ENCODE measurements around the gene SSBP3. TPM values are rescaled to one million over a fixed set of nuclear protein-coding genes. Genes with fewer than 3 reads are reported as not detected.

SSBP3 gene
- total RNA-seq, 1 experiment from 2014 or later = 37.5 TPM

DNA sequence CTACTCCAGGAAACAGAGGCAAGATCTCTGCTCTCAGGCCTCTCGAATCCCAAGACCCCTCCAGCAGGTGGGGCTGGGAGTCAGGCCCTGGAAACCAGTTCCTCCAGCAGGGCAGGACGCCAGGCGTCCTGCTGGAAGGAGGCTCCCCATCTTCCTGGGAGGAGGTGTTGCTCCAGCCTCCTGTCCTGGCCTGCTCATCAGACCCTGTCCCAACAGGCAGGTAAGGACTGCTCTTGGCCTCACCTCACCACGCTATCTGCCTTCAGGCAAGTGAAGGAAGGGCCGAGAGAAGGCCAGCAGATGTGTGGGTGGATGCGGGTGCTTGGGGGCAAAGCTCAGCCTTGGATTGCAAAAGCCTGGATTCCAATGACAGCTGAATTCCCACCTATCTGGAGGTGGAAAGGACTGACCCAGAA lies 82.9 kb downstream of the SSBP3 start:
- BruUV-seq (replicated peaks) = no TSS peak
- no peaks in the 10 kb centered on the region for H4K20me1 ChIP-seq (ENCODE audit: insufficient read depth)
- H3K9ac ChIP-seq (ENCODE audit: low read length) = no peak overlapping the region
- no peaks in the 10 kb centered on the region for H3K79me2 ChIP-seq (ENCODE audit: insufficient read depth, low read length)
- no peak overlapping the region for H3K4me3 ChIP-seq (replicated peaks in 1 of 2; ENCODE audit: low read depth in 1 of 2, low read length in 2 of 2)
- peak; percentile 46; the same call in 1 of the 2 replicates for ATAC-seq
- H3K4me1 ChIP-seq (ENCODE audit: control insufficient read depth in 1 of 2, insufficient read depth in 2 of 2, low read length in 2 of 2) = peaks cover 0 to 3% of the 10 kb centered on the region in 2 experiments; a peak in 1 of 4 replicates
- H3K9me2 ChIP-seq (ENCODE audit: insufficient read depth) = no peaks in the 10 kb centered on the region
- no peak overlapping the region for H3K27ac ChIP-seq (ENCODE audit: low read depth, low read length)
- H3K27me3 ChIP-seq (ENCODE audit: insufficient read depth, low read length) = no peaks in the 10 kb centered on the region
- TF ChIP-seq, protein P1, sequence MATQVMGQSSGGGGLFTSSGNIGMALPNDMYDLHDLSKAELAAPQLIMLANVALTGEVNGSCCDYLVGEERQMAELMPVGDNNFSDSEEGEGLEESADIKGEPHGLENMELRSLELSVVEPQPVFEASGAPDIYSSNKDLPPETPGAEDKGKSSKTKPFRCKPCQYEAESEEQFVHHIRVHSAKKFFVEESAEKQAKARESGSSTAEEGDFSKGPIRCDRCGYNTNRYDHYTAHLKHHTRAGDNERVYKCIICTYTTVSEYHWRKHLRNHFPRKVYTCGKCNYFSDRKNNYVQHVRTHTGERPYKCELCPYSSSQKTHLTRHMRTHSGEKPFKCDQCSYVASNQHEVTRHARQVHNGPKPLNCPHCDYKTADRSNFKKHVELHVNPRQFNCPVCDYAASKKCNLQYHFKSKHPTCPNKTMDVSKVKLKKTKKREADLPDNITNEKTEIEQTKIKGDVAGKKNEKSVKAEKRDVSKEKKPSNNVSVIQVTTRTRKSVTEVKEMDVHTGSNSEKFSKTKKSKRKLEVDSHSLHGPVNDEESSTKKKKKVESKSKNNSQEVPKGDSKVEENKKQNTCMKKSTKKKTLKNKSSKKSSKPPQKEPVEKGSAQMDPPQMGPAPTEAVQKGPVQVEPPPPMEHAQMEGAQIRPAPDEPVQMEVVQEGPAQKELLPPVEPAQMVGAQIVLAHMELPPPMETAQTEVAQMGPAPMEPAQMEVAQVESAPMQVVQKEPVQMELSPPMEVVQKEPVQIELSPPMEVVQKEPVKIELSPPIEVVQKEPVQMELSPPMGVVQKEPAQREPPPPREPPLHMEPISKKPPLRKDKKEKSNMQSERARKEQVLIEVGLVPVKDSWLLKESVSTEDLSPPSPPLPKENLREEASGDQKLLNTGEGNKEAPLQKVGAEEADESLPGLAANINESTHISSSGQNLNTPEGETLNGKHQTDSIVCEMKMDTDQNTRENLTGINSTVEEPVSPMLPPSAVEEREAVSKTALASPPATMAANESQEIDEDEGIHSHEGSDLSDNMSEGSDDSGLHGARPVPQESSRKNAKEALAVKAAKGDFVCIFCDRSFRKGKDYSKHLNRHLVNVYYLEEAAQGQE (IDR thresholded peaks at IDR 0.05; ENCODE audit: low read depth) = no peak
- no peak for TF ChIP-seq EZH2 (IDR thresholded peaks at IDR 0.05)
- TF ChIP-seq ZNF274 (IDR thresholded peaks at IDR 0.05; ENCODE audit: low read depth, low read length) = no peak
- TF ChIP-seq POLR2A (IDR thresholded peaks at IDR 0.05; ENCODE audit: borderline replicate concordance, extremely low read depth, insufficient read depth, insufficient read length) = no peak
- no peak for TF ChIP-seq EGR1 (IDR thresholded peaks at IDR 0.05; ENCODE audit: low read depth)
- no peak; the same call in none of the 2 replicates for TF ChIP-seq RAD21 (IDR thresholded peaks at IDR 0.05; ENCODE audit: low read depth)
- TF ChIP-seq CBX3 (IDR thresholded peaks at IDR 0.05; ENCODE audit: low read depth) = no peak
- TF ChIP-seq FOSL1 (IDR thresholded peaks at IDR 0.05; ENCODE audit: low read depth) = no peak
- TF ChIP-seq SIN3A (IDR thresholded peaks at IDR 0.05; ENCODE audit: low read depth) = no peak
- TF ChIP-seq, protein P2, sequence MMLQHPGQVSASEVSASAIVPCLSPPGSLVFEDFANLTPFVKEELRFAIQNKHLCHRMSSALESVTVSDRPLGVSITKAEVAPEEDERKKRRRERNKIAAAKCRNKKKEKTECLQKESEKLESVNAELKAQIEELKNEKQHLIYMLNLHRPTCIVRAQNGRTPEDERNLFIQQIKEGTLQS (IDR thresholded peaks at IDR 0.05) = no peak
- TF ChIP-seq CEBPB (IDR thresholded peaks at IDR 0.05; ENCODE audit: low read depth) = no peak
- H3K9me3 ChIP-seq (ENCODE audit: control insufficient read depth in 1 of 2, insufficient read depth in 1 of 2, low read depth in 1 of 2, low read length in 2 of 2) = no peaks in the 10 kb centered on the region
- H3K36me3 ChIP-seq (ENCODE audit: control insufficient read depth in 1 of 2, insufficient read depth in 2 of 2, low read length in 2 of 2) = no peaks in the 10 kb centered on the region
- ChIA-PET POLR2A (no interaction called here), RAD21 (ENCODE audit: low non-redundant PET in 1 of 2, low total read pairs in 2 of 2, uncharacterized antibody in 2 of 2, unreplicated experiment in 2 of 2) (no interaction called here), CTCF (no interaction called here)
- no peak overlapping the region for H3K4me2 ChIP-seq (ENCODE audit: low read length)
- no peak for DNase-seq (ENCODE audit: low read depth, low spot score)
- H2AFZ ChIP-seq (ENCODE audit: low read depth, low read length, poor library complexity, severe bottlenecking) = no peak overlapping the region
- intact Hi-C loops (cut with micrococcal nuclease) = no loop called here
